C4-2B (cell line): ENCODE data around the gene CNGA2.

ENCODE experiments used
- H3K27ac ChIP-seq: fragments of 450-650 bp; 2 replicates; pipeline ENCODE4 v1.5.1; 2017
- ZFX ChIP-seq: fragments of 450-650 bp; IDR thresholded peaks from 2 replicates; pipeline ENCODE4 v1.6.1; 2017
- TF ChIP-seq, protein P1 (sequence below): fragments of 450-650 bp; conservative IDR thresholded peaks from 2 replicates; pipeline ENCODE4 v1.5.1; 2017; ENCODE audit warnings: mild to moderate bottlenecking

CNGA2 gene

DNA sequence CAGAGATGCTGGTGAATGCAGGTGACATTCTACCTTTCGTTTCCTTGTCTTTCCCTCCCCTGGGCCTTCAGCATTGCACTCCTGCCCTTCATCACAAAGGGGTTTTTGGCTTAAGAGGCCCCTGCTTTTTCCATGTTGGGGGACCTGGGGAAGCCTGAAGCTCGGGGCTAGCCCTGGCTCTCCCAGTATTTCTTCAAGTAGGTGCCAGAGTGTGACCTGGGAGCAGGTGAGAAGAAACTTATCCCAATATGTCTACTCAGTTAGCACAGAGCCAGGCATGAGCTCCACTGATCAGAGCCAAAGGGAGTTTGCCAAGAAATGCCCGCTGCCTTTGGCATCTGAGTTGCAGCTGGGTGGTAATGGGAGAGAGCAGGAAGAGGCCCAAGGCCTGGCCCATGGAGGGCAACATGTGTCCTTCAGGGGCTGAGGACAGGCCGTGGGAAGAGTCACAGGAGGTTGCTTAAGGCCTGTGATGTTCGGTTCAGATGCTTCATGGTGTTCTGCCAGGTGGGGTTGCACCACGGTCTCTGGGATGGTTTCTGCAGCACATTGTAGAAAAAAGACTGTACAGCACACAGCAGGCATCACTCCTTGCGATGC, 31.7 kb upstream of the CNGA2 start:
- H3K27ac ChIP-seq = no peak overlapping the region
- no peak for TF ChIP-seq ZFX
- TF ChIP-seq, protein P1, sequence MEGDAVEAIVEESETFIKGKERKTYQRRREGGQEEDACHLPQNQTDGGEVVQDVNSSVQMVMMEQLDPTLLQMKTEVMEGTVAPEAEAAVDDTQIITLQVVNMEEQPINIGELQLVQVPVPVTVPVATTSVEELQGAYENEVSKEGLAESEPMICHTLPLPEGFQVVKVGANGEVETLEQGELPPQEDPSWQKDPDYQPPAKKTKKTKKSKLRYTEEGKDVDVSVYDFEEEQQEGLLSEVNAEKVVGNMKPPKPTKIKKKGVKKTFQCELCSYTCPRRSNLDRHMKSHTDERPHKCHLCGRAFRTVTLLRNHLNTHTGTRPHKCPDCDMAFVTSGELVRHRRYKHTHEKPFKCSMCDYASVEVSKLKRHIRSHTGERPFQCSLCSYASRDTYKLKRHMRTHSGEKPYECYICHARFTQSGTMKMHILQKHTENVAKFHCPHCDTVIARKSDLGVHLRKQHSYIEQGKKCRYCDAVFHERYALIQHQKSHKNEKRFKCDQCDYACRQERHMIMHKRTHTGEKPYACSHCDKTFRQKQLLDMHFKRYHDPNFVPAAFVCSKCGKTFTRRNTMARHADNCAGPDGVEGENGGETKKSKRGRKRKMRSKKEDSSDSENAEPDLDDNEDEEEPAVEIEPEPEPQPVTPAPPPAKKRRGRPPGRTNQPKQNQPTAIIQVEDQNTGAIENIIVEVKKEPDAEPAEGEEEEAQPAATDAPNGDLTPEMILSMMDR = no peak

DNA sequence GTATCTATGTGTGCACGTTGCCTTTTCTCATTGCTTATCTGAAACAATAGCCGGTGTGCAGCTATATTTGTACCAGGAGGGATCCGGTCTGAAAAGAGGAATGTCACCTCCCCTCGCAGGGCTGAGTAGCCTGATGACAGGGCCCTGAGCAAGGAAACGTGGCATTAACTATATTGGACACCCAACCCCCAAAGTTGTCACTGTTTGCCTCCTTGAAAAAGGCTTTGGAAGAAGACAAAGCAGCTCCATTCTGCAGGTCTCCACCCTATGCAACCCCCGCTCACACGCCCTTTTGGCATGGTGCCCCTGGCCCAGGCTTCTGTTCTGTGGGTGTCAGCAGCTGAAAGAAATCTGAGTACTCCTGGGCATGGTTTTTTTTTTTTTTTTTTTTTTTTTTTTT, 31.1 kb upstream of the CNGA2 start:
- no peak overlapping the region for H3K27ac ChIP-seq
- TF ChIP-seq, protein P1 = no peak
- no peak for TF ChIP-seq ZFX

DNA sequence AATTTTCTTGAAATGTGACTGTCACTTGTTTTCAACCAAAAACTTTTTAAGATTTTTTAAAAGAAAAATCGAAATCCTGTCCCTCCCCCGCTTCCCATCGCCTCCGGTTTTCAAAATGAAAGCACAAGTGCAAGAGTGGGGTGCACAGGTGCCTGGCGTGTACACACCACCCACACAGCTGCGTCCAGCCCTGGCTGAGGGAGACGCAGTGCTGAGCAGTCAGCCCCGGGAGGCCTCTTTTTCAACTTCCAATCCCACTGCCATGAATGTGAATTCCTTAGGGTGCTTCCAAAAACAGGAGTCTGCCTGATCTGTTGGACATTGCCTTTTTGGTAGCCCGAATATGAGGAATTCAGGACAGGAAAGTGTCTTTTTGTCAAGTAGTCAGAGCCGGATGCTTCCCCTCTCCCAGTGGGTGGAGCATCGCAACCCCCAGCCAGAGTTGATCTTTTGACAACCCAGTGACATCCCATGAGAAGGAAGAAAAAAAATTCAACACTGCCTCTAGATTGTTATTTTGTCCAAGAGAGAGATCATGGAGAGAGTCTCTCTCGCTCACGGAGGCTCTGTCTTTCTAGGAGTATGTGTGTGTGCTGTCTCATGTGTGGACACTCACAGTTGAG, 30.4 kb upstream of the CNGA2 start:
- TF ChIP-seq, protein P1 = no peak
- no peak for TF ChIP-seq ZFX

DNA sequence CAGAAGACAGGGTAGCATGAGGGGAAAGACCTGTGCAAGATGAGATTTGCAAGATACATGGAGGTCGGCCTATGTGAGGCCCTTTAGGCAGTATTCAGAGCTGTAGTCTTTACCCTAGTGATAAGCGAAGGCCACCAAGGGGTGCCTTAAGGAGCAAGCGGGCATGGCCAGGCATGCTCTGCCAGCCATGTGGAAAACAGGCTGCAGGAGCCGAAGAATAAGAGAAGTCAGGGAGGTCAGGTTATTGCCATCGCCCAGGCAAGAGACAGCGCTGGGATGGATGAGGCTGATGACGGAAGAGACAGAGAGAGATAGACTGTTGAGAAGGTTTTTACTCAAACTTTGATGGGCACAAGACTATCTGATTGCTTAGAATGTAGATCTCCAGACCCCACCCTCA, 25.7 kb upstream of the CNGA2 start:
- no peak for TF ChIP-seq ZFX
- TF ChIP-seq, protein P1 = no peak
- H3K27ac ChIP-seq = no peak overlapping the region

More for the DNA sequence above, 30.4 kb upstream of the CNGA2 start:
- H3K27ac ChIP-seq = no peak overlapping the region

DNA sequence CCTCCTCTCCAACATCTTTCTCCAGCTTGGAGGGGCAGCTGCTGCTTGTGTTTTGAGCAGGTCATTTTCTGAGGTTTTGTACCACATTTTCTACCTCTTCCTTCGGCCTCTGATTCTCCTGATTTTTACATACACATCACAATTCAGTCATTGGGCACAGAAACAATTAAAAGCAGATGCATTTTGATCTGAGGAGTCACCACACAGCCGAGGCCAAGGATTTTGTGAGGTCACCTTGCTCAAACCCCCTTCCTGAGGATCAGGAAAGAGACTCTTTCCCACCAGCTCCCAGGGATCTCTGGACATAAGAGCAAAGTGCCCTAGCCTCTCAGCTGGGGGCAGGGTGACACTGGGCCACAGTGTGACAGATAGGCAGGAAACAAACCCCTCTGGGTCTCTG, 24.1 kb upstream of the CNGA2 start:
- TF ChIP-seq ZFX = no peak
- TF ChIP-seq, protein P1 = no peak
- H3K27ac ChIP-seq = no peak overlapping the region

DNA sequence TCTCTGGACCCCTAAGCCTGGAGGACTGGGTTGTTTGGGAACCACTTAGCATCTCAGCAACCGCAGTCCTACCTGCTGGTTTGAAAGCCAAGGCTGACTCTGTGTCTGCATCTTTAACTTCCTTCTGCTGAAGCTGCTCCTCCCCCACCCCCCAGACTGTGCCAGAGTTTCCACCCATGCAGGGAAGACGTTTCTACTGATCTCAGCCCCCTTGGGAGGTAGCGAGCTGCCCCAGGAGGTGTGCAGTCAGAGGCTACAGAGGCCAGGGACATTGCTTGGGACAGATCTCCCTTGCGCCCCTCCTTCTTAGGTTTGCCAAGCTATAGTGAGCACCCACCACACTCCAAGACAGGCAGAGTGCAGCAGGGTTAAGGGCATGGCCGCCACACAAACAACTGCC, 23.4 kb upstream of the CNGA2 start:
- TF ChIP-seq, protein P1 = no peak
- no peak for TF ChIP-seq ZFX
- no peak overlapping the region for H3K27ac ChIP-seq

DNA sequence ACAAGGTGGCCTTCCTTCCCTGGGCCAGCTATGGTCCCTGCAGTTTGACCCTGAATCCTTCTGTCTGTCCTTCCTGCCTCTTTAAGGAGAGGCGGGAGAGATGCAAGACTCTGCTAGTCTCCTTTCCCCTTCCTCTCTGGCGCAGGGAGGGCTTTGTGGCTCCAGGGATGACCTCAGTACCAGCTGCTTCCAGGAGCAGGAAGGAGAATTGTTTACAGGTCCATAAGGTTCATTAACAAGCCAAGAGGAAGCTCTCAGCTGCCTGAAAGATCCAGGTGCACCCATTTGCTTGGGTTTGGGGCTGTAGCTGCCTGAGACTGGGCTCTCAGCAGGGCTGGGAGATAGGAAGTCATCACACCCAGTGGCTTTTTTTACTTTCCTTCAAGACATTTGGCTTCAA, 22.8 kb upstream of the CNGA2 start:
- H3K27ac ChIP-seq = no peak overlapping the region
- no peak for TF ChIP-seq ZFX
- TF ChIP-seq, protein P1 = no peak
